GM12892 (cell line): ENCODE measurements around the gene FASTKD1.
"Not testable (repeated sequence)": the region's sequence is repeated elsewhere in the genome, so short reads cannot be mapped to it uniquely, and the experiment has no call there.

Source experiments
- POLR2A ChIP-seq: IDR thresholded peaks from 2 replicates; pipeline ENCODE4 v1.6.1; 2011; ENCODE audit warnings: low read depth, low read length, control low read depth
- POLR2AphosphoS5 ChIP-seq: IDR thresholded peaks from 2 replicates; pipeline ENCODE4 v1.6.1; 2011; ENCODE audit warnings: low read depth, low read length, control low read depth
- TAF1 ChIP-seq: IDR thresholded peaks from 2 replicates; pipeline ENCODE4 v1.6.1; 2011; ENCODE audit warnings: low read depth, mild to moderate bottlenecking, control low read depth, low read length, borderline replicate concordance

DNA sequence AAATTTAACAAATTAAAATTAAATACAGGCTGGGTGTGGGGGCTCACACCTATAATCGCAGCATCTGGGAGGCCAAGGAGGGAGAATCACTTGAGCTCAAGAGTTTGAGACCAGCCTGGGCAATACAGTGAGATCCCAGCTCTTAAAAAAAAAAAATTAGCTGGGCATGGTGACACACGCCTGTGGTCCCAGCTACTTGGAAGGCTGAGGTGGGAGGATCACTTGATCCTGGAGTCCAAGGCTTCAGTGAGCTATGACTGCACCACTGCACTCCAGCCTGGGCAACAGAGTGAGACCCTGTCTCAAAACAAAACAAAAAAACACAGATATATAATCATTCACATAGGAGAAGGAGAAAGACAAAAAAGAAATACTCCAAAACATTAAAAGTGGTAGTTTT, 34.2 kb downstream of the FASTKD1 start:
- not testable (repeated sequence) for TF ChIP-seq POLR2A, TAF1, POLR2AphosphoS5
